Neural progenitor cell (in vitro differentiated cells): ENCODE data around the gene SDK2. TPM values are rescaled to one million over a fixed set of nuclear protein-coding genes. Genes with fewer than 3 reads are reported as not detected.

Experiments used
- DNase-seq: peaks from one replicate; pipeline ENCODE4 v3.0.0-alpha.2; 2016; ENCODE audit warnings: low spot score
- H2AFZ ChIP-seq: fragments of 200-600 bp; sonication (generic); replicated peaks from 2 replicates; pipeline ENCODE4 v1.6.1; 2016; ENCODE audit warnings: antibody characterized with exemption
- H3F3A ChIP-seq: fragments of 200-600 bp; sonication (generic); 2 replicates; pipeline ENCODE4 v1.6.1; 2016; ENCODE audit warnings: antibody characterized with exemption, low read depth
- H3K27ac ChIP-seq: fragments of 200-600 bp; sonication (generic); 2 replicates; pipeline ENCODE4 v1.5.1; 2016; ENCODE audit warnings: mild to moderate bottlenecking
- H3K27me3 ChIP-seq: fragments of 200-600 bp; sonication (generic); 2 replicates; pipeline ENCODE4 v1.6.1; 2016; ENCODE audit warnings: mild to moderate bottlenecking, moderate library complexity
- H3K36me3 ChIP-seq: fragments of 200-600 bp; sonication (generic); 2 replicates; pipeline ENCODE4 v1.5.1; 2016
- H3K4me1 ChIP-seq: fragments of 200-600 bp; sonication (generic); 2 replicates; pipeline ENCODE4 v1.6.1; 2016; ENCODE audit warnings: mixed run types
- H3K4me2 ChIP-seq: fragments of 200-600 bp; sonication (generic); 2 replicates; pipeline ENCODE4 v1.6.1; 2016
- H3K4me3 ChIP-seq: fragments of 200-600 bp; sonication (generic); 2 replicates; pipeline ENCODE4 v1.5.1; 2016
- H3K79me2 ChIP-seq: fragments of 200-600 bp; sonication (generic); 2 replicates; pipeline ENCODE4 v1.6.1; 2016; ENCODE audit warnings: low read depth
- H3K9ac ChIP-seq: fragments of 200-600 bp; sonication (generic); 2 replicates; pipeline ENCODE4 v1.6.1; 2016
- H3K9me3 ChIP-seq: fragments of 200-600 bp; sonication (generic); 2 replicates; pipeline ENCODE4 v1.5.1; 2016; ENCODE audit warnings: low read depth
- H4K20me1 ChIP-seq: fragments of 200-600 bp; sonication (generic); 2 replicates; pipeline ENCODE4 v1.6.1; 2016; ENCODE audit warnings: low read depth
- H3K27ac Mint-ChIP-seq: 3 replicates; pipeline ENCODE4 v1.8.0; 2021; ENCODE audit warnings: mixed read lengths
- H3K27me3 Mint-ChIP-seq: 2 replicates; pipeline ENCODE4 v1.8.0; 2022; ENCODE audit warnings: low read depth, mild to moderate bottlenecking, inconsistent platforms, moderate library complexity, mixed read lengths; ENCODE audit not compliant: insufficient read depth
- H3K36me3 Mint-ChIP-seq: 3 replicates; pipeline ENCODE4 v1.8.0; 2021; ENCODE audit warnings: mixed read lengths
- H3K4me1 Mint-ChIP-seq: 3 replicates; pipeline ENCODE4 v1.8.0; 2021; ENCODE audit warnings: mixed read lengths
- H3K4me3 Mint-ChIP-seq: 3 replicates; pipeline ENCODE4 v1.8.0; 2021; ENCODE audit warnings: mild to moderate bottlenecking, moderate library complexity, mixed read lengths
- H3K9me3 Mint-ChIP-seq: 3 replicates; pipeline ENCODE4 v1.8.0; 2020; ENCODE audit warnings: mixed read lengths
- CTCF ChIP-seq: fragments of 200-600 bp; sonication (generic); IDR thresholded peaks from 2 replicates; pipeline ENCODE4 v1.5.1; 2017; ENCODE audit warnings: antibody characterized with exemption, mild to moderate bottlenecking
- EZH2 ChIP-seq: fragments of 200-600 bp; sonication (generic); IDR thresholded peaks from 2 replicates; pipeline ENCODE4 v1.6.1; 2017; ENCODE audit warnings: antibody characterized with exemption, mild to moderate bottlenecking, moderate library complexity
- EZH2phosphoT487 ChIP-seq: fragments of 200-600 bp; sonication (generic); IDR thresholded peaks from 2 replicates; pipeline ENCODE4 v1.6.1; 2017; ENCODE audit warnings: antibody characterized with exemption
- total RNA-seq: library from RNA; depleted of rRNA; stranded (reverse); fragments of >200 nt; gene quantifications from 2 replicates; pipeline ENCODE4 v1.2.3, GENCODE V29; 2015; ENCODE audit warnings: low replicate concordance

The SDK2 gene
- total RNA-seq, 1 donor from 2014 or later = 15.3 TPM

DNA sequence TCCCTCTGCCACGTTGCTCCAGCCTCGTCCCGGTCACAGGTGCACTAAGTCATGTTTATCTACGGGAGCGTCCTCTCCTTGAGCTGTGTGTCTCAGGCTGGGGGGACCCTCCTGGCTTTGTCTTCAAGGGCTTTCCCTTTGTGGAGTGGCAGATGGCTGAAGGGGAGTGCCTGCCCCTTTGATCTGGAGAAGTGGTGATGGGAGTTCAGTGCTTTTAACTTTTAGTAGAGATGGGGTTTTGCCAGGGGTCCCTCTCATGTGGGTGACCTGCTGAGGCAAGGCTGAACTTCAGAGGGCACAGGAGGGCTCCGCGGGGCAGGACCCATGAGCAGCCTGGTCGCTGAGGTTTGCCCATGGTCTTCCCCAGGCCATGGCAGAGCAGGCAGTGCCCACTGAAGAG is 259.3 kb downstream of the SDK2 start:
- peak overlapping the region; percentile 83 for H3K27ac Mint-ChIP-seq
- peaks cover 25% of the 10 kb centered on the region for H3K36me3 Mint-ChIP-seq
- Histone ChIP-seq H3K79me2 (no peaks in the 10 kb centered on the region), H4K20me1 (no peaks in the 10 kb centered on the region), H2AFZ (no peak overlapping the region), H3K27me3 (no peaks in the 10 kb centered on the region), H3K4me2 (no peak overlapping the region), H3F3A (no peaks in the 10 kb centered on the region), H3K9ac (no peak overlapping the region), H3K36me3 (no peaks in the 10 kb centered on the region), H3K9me3 (no peaks in the 10 kb centered on the region), H3K27ac (no peak overlapping the region), H3K4me1 (no peaks in the 10 kb centered on the region), H3K4me3 (no peak overlapping the region)
- no peaks in the 10 kb centered on the region for H3K4me1 Mint-ChIP-seq
- peaks cover 10% of the 10 kb centered on the region for H3K27me3 Mint-ChIP-seq
- no peak for TF ChIP-seq EZH2phosphoT487
- no peak for TF ChIP-seq EZH2
- no peak for TF ChIP-seq CTCF
- DNase-seq = no peak
- H3K4me3 Mint-ChIP-seq = no peak overlapping the region
- no peaks in the 10 kb centered on the region for H3K9me3 Mint-ChIP-seq

- H3K9ac ChIP-seq = no peak overlapping the region
- no peak for TF ChIP-seq CTCF
- no peak for TF ChIP-seq EZH2
- TF ChIP-seq EZH2phosphoT487 = no peak
- H3K4me3 ChIP-seq = no peak overlapping the region
- H3K27me3 ChIP-seq = no peaks in the 10 kb centered on the region
- no peaks in the 10 kb centered on the region for H3F3A ChIP-seq
- H3K4me2 ChIP-seq = no peak overlapping the region
- Mint-ChIP-seq H3K4me1 (no peaks in the 10 kb centered on the region), H3K4me3 (no peak overlapping the region), H3K27me3 (peaks cover 8% of the 10 kb centered on the region), H3K36me3 (peaks cover 35% of the 10 kb centered on the region), H3K27ac (no peak overlapping the region), H3K9me3 (no peaks in the 10 kb centered on the region)
- no peak overlapping the region for H2AFZ ChIP-seq
- H3K79me2 ChIP-seq = no peaks in the 10 kb centered on the region
- H3K36me3 ChIP-seq = no peaks in the 10 kb centered on the region
- DNase-seq = no peak
- H3K9me3 ChIP-seq = no peaks in the 10 kb centered on the region
- no peak overlapping the region for H3K27ac ChIP-seq
- no peaks in the 10 kb centered on the region for H3K4me1 ChIP-seq
- H4K20me1 ChIP-seq = no peaks in the 10 kb centered on the region
Observed at GRCh38 chr17:73380439-73381106, 263.7 kb downstream of the SDK2 start.

- Mint-ChIP-seq H3K4me1 (no peaks in the 10 kb centered on the region), H3K27ac (no peak overlapping the region), H3K9me3 (no peaks in the 10 kb centered on the region), H3K27me3 (peaks cover 5% of the 10 kb centered on the region), H3K36me3 (peaks cover 30% of the 10 kb centered on the region), H3K4me3 (no peak overlapping the region)
- Histone ChIP-seq H3K4me2 (no peak overlapping the region), H3K27me3 (no peaks in the 10 kb centered on the region), H3K4me1 (no peaks in the 10 kb centered on the region), H3K27ac (no peak overlapping the region), H4K20me1 (no peaks in the 10 kb centered on the region), H2AFZ (no peak overlapping the region), H3K9ac (no peak overlapping the region), H3F3A (no peaks in the 10 kb centered on the region), H3K9me3 (no peaks in the 10 kb centered on the region), H3K36me3 (no peaks in the 10 kb centered on the region), H3K4me3 (no peak overlapping the region), H3K79me2 (no peaks in the 10 kb centered on the region)
- DNase-seq = no peak
- no peak for TF ChIP-seq CTCF
- TF ChIP-seq EZH2phosphoT487 = no peak
- TF ChIP-seq EZH2 = no peak
Observed at GRCh38 chr17:73379826-73380225, 264.4 kb downstream of the SDK2 start.
